Activated gamma-delta T cell treated with anti-CD3 and anti-CD28 coated beads, Interleukin-2, amount 50 U/mL, for 16 hours (primary cell): Measurements from ENCODE around the gene RAB27B.

ENCODE experiments used
- DNase-seq: peaks from one replicate; pipeline ENCODE4 v3.0.0-alpha.2; 2020; ENCODE audit warnings: low read depth

RAB27B gene

GRCh38 chr18:54910161-54910919, 82.1 kb downstream of the RAB27B start:
- no peak for DNase-seq

GRCh38 chr18:54911551-54911950, 83.3 kb downstream of the RAB27B start:
- DNase-seq = no peak

- no peak for DNase-seq
These were observed 86.5 kb downstream of the RAB27B start for GRCh38 chr18:54914816-54915215.

GRCh38 chr18:54916507-54916906, 88.2 kb downstream of the RAB27B start:
- no peak for DNase-seq

GRCh38 chr18:54918060-54918459, 89.8 kb downstream of the RAB27B start:
- DNase-seq = no peak

- DNase-seq = no peak
These were observed 91.1 kb downstream of the RAB27B start for GRCh38 chr18:54919412-54919811.

GRCh38 chr18:54923339-54923956, 95.2 kb downstream of the RAB27B start:
- DNase-seq = no peak

GRCh38 chr18:54924948-54925347, 96.7 kb downstream of the RAB27B start:
- no peak for DNase-seq

- DNase-seq = no peak
These were observed 98.5 kb downstream of the RAB27B start for GRCh38 chr18:54926593-54927325.

GRCh38 chr18:54928236-54928635, 100.0 kb downstream of the RAB27B start:
- DNase-seq = no peak

GRCh38 chr18:54931152-54931551, 102.9 kb downstream of the RAB27B start:
- DNase-seq = no peak

GRCh38 chr18:54932472-54932871, 104.2 kb downstream of the RAB27B start:
- no peak for DNase-seq

- DNase-seq = no peak
These were observed 110.2 kb downstream of the RAB27B start for GRCh38 chr18:54938506-54938905.

- DNase-seq = no peak
These were observed 111.2 kb downstream of the RAB27B start for GRCh38 chr18:54939361-54939917.

- DNase-seq = no peak
These were observed 113.9 kb downstream of the RAB27B start for GRCh38 chr18:54942144-54942543.

- no peak for DNase-seq
These were observed 114.3 kb downstream of the RAB27B start for GRCh38 chr18:54942569-54942968.
